IPS DF 19.7 (cell line): Measurements from ENCODE around the gene PLEKHG3.

Source experiments
- DNase-seq: peaks from one replicate; pipeline ENCODE4 v3.0.0-alpha.2; 2013; ENCODE audit warnings: low read depth, low spot score

Gene PLEKHG3

GRCh38 chr14:64725879-64726584 is 21.8 kb downstream of the PLEKHG3 start:
- DNase-seq: no peak

GRCh38 chr14:64726585-64726890 is 22.3 kb downstream of the PLEKHG3 start:
- DNase-seq: no peak

- DNase-seq: no peak
These were observed 23.4 kb downstream of the PLEKHG3 start for GRCh38 chr14:64727551-64728071.

GRCh38 chr14:64728106-64728505 is 23.9 kb downstream of the PLEKHG3 start:
- DNase-seq: no peak

GRCh38 chr14:64728856-64729255 is 24.6 kb downstream of the PLEKHG3 start:
- DNase-seq: no peak

GRCh38 chr14:64729386-64730060 is 25.3 kb downstream of the PLEKHG3 start:
- DNase-seq: no peak

GRCh38 chr14:64730061-64730440 is 25.8 kb downstream of the PLEKHG3 start:
- no peak for DNase-seq

- no peak for DNase-seq
These were observed 26.5 kb downstream of the PLEKHG3 start for GRCh38 chr14:64730681-64731080.

GRCh38 chr14:64731141-64731581 is 26.9 kb downstream of the PLEKHG3 start:
- no peak for DNase-seq

GRCh38 chr14:64732066-64732465 is 27.8 kb downstream of the PLEKHG3 start:
- DNase-seq: no peak

GRCh38 chr14:64732536-64733120 is 28.4 kb downstream of the PLEKHG3 start:
- DNase-seq: no peak

- DNase-seq: no peak
These were observed 29.1 kb downstream of the PLEKHG3 start for GRCh38 chr14:64733321-64733720.

- DNase-seq: no peak
These were observed 29.7 kb downstream of the PLEKHG3 start for GRCh38 chr14:64733899-64734298.

GRCh38 chr14:64734990-64735389 is 30.8 kb downstream of the PLEKHG3 start:
- no peak for DNase-seq

- DNase-seq: no peak
These were observed 32.3 kb downstream of the PLEKHG3 start for GRCh38 chr14:64736271-64737169.

- DNase-seq: no peak
These were observed 33.4 kb downstream of the PLEKHG3 start for GRCh38 chr14:64737391-64738280.

- DNase-seq: no peak
These were observed 34.1 kb downstream of the PLEKHG3 start for GRCh38 chr14:64738281-64738804.

- DNase-seq: no peak
These were observed 37.0 kb downstream of the PLEKHG3 start for GRCh38 chr14:64741200-64741599.

- DNase-seq: no peak
These were observed 37.7 kb downstream of the PLEKHG3 start for GRCh38 chr14:64741961-64742360.

- DNase-seq: no peak
These were observed 38.8 kb downstream of the PLEKHG3 start for GRCh38 chr14:64743061-64743460.
